SK-N-MC (cell line): ENCODE measurements around the gene TFAP2B.

Experiments used
- EZH2 ChIP-seq: fragments of 200-600 bp; sonication (generic); IDR thresholded peaks from one replicate; pipeline ENCODE4 v1.6.1; 2017; ENCODE audit warnings: antibody characterized with exemption
- POLR2AphosphoS5 ChIP-seq: IDR thresholded peaks from 2 replicates; pipeline ENCODE4 v1.6.1; 2012; ENCODE audit warnings: mild to moderate bottlenecking, low read depth, low read length, borderline replicate concordance

DNA sequence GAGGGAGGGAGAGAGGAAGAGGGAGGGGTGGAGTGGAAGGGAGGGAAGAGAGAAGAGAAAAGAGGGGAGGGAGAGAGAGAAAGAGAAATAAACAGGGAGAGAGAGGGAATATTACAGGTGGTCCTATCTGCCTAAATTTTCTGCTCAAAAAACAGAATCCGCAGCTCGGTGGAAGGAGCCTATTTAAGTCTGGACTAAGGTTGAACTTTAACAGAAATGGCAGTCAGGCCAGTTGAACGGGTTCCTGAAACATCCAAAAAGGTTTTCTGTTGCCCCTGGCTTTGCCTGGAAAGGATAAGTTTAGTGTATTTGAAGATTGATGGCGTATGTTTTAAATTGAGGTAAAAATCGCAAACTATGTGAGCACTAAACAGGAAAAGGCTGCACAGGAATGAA, 2.2 kb downstream of the TFAP2B start:
- TF ChIP-seq POLR2AphosphoS5 (no peak), EZH2 (no peak)
